COR-L47 (cell line): ENCODE results near the gene RRAGD.
"Not testable (repeated sequence)": the region's sequence is repeated elsewhere in the genome, so short reads cannot be mapped to it uniquely, and the experiment has no call there.

Experiments used
- DNase-seq: peaks from one replicate; lab custom pipeline; 2025; lab: John Stamatoyannopoulos, UW

The RRAGD gene

GRCh38 chr6:89411145-89412070 lies 665 bp downstream of the RRAGD start:
- DNase-seq = peak; percentile 8

GRCh38 chr6:89410788-89411144 lies 1.3 kb downstream of the RRAGD start:
- DNase-seq = no peak

- no peak for DNase-seq
Observed at GRCh38 chr6:89410231-89410761, 1.8 kb downstream of the RRAGD start.

GRCh38 chr6:89409461-89410035 lies 2.5 kb downstream of the RRAGD start:
- DNase-seq = no peak

- no peak for DNase-seq
Observed at GRCh38 chr6:89406141-89406540, 5.9 kb downstream of the RRAGD start.

GRCh38 chr6:89404512-89404911 lies 7.6 kb downstream of the RRAGD start:
- no peak for DNase-seq

- DNase-seq = no peak
Observed at GRCh38 chr6:89402776-89403175, 9.3 kb downstream of the RRAGD start.

- no peak for DNase-seq
Observed at GRCh38 chr6:89400912-89401399, 11.1 kb downstream of the RRAGD start.

- no peak for DNase-seq
Observed at GRCh38 chr6:89400050-89400449, 12.0 kb downstream of the RRAGD start.

- no peak for DNase-seq
Observed at GRCh38 chr6:89398762-89399525, 13.1 kb downstream of the RRAGD start.

- not testable (repeated sequence) for DNase-seq
Observed at GRCh38 chr6:89397884-89398283, 14.2 kb downstream of the RRAGD start.

GRCh38 chr6:89393659-89394058 lies 18.4 kb downstream of the RRAGD start:
- no peak for DNase-seq

- no peak for DNase-seq
Observed at GRCh38 chr6:89392823-89393222, 19.2 kb downstream of the RRAGD start.

- DNase-seq = no peak
Observed at GRCh38 chr6:89388846-89389245, 23.2 kb downstream of the RRAGD start.

GRCh38 chr6:89387516-89388201 lies 24.4 kb downstream of the RRAGD start:
- DNase-seq = no peak

- DNase-seq = no peak
Observed at GRCh38 chr6:89386917-89387491, 25.1 kb downstream of the RRAGD start.

- DNase-seq = no peak
Observed at GRCh38 chr6:89385846-89386245, 26.2 kb downstream of the RRAGD start.

GRCh38 chr6:89385156-89385667 lies 26.9 kb downstream of the RRAGD start:
- DNase-seq = peak; percentile 10

GRCh38 chr6:89381031-89381430 lies 31.0 kb downstream of the RRAGD start:
- no peak for DNase-seq

GRCh38 chr6:89379281-89379680 lies 32.8 kb downstream of the RRAGD start:
- no peak for DNase-seq

GRCh38 chr6:89378628-89379027 lies 33.4 kb downstream of the RRAGD start:
- DNase-seq = no peak
